Limb (tissue), 2 donors: Measurements from ENCODE around the gene AUTS2.

Experiments
- DNase-seq, 2 donors: peaks; one replicate each; pipeline ENCODE4 v3.0.0-alpha.2; 2016; ENCODE audit errors: extremely low spot score in 2 of 2

Gene AUTS2

GRCh38 chr7:69932034-69932628 lies 333.9 kb downstream of the AUTS2 start:
- peak; percentile 49 to 72 for DNase-seq

DNA sequence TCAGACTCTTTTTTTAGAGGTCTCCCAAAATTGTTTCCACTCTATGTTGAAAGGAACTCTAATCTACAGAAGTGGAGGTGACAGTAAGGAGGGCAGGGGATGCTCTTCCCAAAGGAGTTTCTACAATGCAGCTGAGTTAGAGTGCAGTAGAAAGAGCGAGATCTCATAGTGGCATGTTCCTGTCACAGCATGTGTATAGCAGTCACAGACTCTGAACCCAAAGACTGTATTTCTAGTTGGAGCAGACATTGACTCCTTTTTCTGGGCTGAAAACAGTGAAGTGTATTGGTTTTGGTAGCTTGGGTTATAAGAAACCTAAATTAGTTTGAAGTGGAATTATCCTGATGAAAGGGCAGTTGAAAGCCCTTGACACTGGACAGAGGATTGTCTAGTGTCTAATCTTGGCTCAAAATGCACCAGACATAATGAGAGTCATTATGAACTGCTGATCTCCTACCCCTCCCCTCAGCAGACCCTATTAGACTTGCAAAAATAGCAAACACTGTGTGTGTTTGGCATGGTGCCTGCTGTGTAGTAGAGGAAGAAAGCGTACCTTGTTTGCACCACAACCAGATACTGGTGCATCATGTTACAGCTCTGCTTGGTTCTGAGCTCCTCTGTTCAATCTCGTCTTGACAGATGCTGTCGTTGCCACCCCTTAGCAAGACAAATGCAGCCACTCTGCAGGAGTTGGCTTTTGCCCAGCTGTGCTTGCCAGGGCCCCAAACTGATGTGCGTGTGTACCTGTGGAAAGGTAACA lies 336.0 kb downstream of the AUTS2 start:
- peak; percentile 27 to 52 for DNase-seq

DNA sequence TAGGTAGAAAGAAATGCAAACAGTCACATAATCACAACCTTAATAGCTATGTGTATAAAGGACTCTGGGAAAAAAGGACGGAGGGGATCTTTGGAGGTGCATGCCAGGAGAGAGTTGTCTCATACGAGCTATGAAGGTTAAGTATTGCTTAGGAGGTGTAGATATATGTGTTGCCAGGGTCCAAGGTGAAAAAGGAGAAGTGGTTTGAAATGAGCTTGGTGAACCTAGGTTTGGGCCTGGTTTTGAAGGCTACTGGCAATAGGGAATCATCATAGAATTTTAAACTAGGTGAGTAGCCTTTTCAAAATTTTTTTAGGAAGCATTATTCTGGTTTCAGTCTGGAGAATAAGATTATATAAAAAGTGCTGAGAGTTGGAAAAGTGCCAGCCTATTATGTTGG lies 336.8 kb downstream of the AUTS2 start:
- DNase-seq: no peak

- DNase-seq: no peak
Observed at GRCh38 chr7:69937097-69937496, 338.8 kb downstream of the AUTS2 start.

- no peak for DNase-seq
Observed at GRCh38 chr7:69939317-69939716, 341.0 kb downstream of the AUTS2 start.

DNA sequence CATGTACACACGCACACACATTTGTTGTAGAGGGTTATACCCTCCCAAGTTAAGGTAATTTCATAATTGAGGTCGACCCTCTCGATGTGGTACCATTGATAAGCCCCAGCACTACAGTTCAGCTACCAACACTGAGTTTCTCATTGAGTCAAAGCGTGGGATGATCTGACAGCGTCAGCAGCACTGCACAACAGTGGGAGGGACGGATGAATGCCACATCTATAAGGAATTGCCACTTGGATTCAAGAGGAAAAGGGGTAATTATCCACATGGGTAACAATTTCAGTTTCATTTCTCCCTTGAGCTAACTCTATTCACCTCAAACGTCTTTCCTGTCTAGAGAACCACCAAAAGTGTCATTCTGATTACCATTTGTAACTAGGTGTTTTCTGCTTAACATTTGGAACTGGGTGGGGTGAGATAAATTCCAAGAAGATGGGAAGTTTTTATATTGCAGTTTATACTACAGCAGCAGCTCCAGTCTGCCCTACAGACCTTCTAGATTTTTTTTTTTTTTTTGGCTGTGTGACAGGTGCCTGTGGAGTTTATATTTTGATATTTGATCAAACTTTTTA lies 342.9 kb downstream of the AUTS2 start:
- no peak for DNase-seq

GRCh38 chr7:69942573-69942972 lies 344.3 kb downstream of the AUTS2 start:
- DNase-seq: no peak

DNA sequence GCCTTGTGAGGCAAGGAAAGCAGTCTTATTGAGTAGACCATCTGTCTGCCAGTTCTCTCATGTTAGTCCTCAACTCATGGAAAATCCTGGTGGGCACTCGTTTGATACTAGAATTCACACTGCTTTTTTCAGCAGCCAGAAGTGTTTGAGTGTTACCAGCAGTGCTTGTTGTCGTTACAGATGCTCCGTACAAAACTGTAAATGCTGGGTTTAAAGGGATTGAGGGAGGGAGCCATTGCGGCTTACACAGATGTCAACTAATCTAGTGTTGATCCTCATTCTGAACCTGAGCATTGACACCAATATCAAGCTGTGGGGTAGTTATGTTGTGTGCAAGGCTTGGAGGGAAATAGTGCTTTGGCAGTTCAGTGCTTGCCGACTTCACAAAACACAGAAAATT lies 348.6 kb downstream of the AUTS2 start:
- DNase-seq: no peak

DNA sequence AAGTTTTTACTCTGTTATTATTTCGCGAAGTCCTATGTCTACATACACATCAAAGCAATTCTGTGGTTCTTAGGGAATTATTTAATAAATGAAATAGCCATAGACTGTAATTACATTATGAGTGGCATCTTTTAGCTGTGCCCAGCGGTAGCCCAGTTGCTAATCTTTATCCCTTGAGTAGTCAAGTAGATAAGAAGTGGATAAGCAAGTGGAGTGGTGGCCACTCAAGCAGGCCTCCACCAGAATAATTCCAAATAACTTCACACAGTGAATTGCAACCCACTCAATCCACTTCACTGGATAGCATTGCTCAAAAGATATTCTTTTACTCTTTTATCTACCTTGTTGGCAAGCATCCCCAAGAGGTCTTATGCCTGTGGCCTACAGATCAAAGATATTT lies 349.7 kb downstream of the AUTS2 start:
- DNase-seq: no peak

- no peak for DNase-seq
Observed at GRCh38 chr7:69949122-69949521, 350.8 kb downstream of the AUTS2 start.

- no peak for DNase-seq
Observed at GRCh38 chr7:69951458-69951857, 353.2 kb downstream of the AUTS2 start.

DNA sequence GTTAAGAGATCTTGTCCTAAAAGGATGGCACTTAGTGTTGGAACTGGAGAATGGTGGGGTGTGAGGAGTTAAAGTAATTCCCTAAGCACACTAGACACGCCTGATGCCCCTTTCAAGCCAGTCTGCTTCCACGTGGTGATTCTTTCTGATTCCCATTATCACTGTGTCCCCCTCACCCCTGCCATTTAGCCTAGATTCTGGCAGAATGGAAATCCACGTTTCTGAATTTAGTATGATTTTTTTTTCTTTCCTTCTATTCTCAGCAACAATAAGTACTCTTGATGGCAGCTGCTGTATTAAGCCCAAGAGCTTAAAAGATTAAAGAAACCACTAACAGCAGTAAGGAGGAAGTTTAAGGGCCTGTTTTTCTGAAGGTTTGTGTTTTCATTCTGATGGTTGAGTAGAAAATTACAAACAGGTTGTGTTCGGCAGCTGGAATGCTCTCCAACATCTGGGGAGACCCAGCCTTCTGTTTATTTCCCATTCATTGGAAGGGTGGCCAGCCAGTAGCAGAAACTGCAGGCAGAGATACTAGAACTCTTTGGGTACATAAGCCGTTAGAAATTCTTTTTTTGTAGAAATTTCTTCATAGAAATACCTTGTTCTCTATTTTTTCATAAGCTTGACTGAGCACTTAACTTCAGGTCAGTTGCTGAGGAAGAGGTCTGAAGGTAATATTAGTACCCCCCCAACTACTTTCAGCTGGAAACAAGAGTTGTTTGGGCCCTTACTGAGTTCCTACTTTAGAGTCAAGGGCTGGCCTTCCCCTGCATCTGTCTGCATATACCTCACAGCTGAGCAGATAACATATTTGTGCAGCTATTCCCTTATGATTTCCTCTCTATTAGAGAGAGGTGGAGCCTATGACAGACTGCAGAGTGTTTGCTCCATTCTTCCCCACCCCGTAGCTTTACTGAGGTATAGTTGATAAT lies 355.1 kb downstream of the AUTS2 start:
- peak in 1 of 2 donors; percentile 45 for DNase-seq

DNA sequence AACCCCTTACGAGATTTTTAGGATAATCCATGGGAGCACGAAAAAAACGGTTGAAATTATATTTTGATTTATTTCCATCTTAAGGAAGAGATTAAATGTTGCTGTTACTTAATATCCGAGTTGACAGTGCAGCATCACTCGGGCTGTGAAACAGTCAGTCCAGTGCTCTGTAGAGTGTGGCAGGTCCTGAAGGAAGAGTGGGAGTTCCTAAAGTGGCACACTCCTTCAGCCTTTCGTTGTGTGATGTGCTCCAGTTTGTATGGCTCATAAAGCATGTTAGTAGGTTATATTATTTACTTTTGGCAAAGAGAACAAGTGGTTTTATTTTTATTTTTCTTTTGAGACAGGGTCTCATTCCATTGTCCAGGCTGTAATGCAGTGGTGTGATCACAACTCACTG lies 358.3 kb downstream of the AUTS2 start:
- no peak for DNase-seq

- no peak for DNase-seq
Observed at GRCh38 chr7:69957661-69958060, 359.4 kb downstream of the AUTS2 start.

GRCh38 chr7:69959789-69960499 lies 361.7 kb downstream of the AUTS2 start:
- no peak for DNase-seq

- DNase-seq: no peak
Observed at GRCh38 chr7:69961436-69961835, 363.2 kb downstream of the AUTS2 start.

- DNase-seq: no peak
Observed at GRCh38 chr7:69962186-69963065, 364.2 kb downstream of the AUTS2 start.

- DNase-seq: no peak
Observed at GRCh38 chr7:69963393-69963792, 365.1 kb downstream of the AUTS2 start.

DNA sequence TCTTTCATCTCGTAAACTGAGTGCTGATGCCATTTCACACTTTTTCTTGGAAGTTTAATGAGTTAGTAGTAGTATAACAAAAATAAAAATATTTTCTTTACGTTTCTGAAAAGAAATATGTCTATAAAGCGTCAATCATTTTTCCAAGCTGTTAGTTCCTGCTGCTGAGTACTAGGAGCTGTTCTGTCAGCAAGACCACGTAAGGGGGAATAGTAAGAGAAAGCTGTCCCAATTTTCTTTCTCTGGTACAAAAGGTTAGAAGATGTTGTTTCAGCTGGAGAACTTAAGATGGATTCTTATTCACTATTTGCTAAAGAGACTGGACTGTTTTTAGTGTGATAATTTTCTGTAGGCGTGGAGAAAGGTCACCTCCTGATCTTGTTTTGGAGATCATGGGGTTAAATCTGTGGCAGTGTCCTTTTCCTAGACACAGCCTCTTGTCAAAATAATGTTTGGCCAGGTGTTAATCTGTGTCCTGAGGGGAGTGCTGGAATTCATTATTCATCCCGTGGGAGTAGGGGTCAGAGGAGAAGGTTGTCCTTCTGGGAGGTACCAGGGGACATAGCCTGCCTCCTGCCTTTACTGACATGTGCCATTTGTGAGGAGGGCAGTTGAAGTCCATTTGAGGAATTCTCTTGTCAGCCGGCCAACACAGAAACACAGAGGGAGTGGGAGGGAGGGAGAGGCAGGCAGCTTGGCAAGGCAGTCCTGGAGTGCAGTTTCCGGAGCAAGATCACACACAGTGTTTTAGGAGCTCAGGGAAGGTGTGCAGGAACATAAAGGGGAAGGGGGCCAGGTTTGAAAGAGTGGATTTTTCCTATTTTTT lies 368.7 kb downstream of the AUTS2 start:
- peak; percentile 34 to 57 for DNase-seq
